HEK293T (cell line): ENCODE results near the gene CERS4.

Experiments used
- BHLHE40 ChIP-seq: fragments of 450-650 bp; IDR thresholded peaks from 2 replicates; pipeline ENCODE4 v1.6.1; 2016; ENCODE audit warnings: mild to moderate bottlenecking, moderate library complexity, borderline replicate concordance
- CTBP1 ChIP-seq: fragments of 450-650 bp; IDR thresholded peaks from 2 replicates; pipeline ENCODE4 v1.6.1; 2016; ENCODE audit warnings: borderline replicate concordance
- ELF4 ChIP-seq: fragments of 450-650 bp; IDR thresholded peaks from 2 replicates; pipeline ENCODE4 v1.6.1; 2017; ENCODE audit warnings: antibody characterized with exemption
- FOXA1 ChIP-seq: fragments of 450-650 bp; IDR thresholded peaks from 2 replicates; pipeline ENCODE4 v1.6.1; 2016; ENCODE audit warnings: mild to moderate bottlenecking
- FOXM1 ChIP-seq: fragments of 450-650 bp; IDR thresholded peaks from 2 replicates; pipeline ENCODE4 v1.6.1; 2017; ENCODE audit warnings: mild to moderate bottlenecking, borderline replicate concordance
- SP1 ChIP-seq: fragments of 450-650 bp; IDR thresholded peaks from 2 replicates; pipeline ENCODE4 v1.6.1; 2017
- TARDBP ChIP-seq: fragments of 450-650 bp; IDR thresholded peaks from 2 replicates; pipeline ENCODE4 v1.6.1; 2016
- TF ChIP-seq, protein P1 (sequence below): fragments of 450-650 bp; IDR thresholded peaks from 2 replicates; pipeline ENCODE4 v1.6.1; 2016

DNA sequence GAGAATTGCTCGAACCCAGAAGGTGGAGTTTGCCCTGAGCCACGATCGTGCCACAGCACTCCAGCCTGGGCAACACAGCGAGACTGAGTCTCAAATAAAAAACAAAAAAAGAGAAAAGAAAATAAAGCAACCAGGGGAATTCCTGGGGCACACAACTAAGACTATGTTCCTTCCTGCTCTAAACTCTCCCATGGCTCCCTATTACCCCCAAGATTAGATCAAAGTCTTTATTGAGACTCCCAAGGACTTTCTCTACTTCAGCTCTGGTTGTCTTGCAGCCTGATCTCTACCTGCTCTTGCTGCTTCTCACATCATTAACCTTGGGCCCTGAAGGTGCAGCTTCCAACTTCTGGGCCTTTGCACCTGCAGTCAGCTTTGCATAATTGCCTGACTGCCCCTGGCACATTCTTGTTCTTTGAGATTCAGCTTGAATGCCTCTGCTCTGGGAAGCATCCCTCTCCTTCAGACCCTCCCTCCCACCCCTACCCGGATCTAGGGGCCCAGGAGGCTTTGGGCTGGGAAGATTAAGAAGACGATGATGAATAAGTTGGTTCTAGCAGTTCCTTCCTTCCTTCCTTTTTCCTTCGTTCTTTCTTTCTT lies 16.8 kb upstream of the CERS4 start:
- TF ChIP-seq FOXA1 (no peak), TARDBP (no peak), SP1 (no peak), BHLHE40 (no peak), CTBP1 (no peak), FOXM1 (no peak), ELF4 (no peak)
- TF ChIP-seq, protein P1, sequence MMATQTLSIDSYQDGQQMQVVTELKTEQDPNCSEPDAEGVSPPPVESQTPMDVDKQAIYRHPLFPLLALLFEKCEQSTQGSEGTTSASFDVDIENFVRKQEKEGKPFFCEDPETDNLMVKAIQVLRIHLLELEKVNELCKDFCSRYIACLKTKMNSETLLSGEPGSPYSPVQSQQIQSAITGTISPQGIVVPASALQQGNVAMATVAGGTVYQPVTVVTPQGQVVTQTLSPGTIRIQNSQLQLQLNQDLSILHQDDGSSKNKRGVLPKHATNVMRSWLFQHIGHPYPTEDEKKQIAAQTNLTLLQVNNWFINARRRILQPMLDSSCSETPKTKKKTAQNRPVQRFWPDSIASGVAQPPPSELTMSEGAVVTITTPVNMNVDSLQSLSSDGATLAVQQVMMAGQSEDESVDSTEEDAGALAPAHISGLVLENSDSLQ = no peak
